ENCODE measurements around the gene PKD1L1. TPM values are rescaled to one million over a fixed set of nuclear protein-coding genes. Genes with fewer than 3 reads are reported as not detected.

PKD1L1 gene
- total RNA-seq, 4 donors from 2014 or later = 0.41 to 37.4 (median 17.5) TPM

- TF ChIP-seq EP300 (IDR thresholded peaks at IDR 0.05; ENCODE audit: low read depth) (no peak), POLR2A (IDR thresholded peaks at IDR 0.05) (no peak)
Measured at GRCh38 chr7:47914717-47915615, 33.3 kb downstream of the PKD1L1 start.

DNA sequence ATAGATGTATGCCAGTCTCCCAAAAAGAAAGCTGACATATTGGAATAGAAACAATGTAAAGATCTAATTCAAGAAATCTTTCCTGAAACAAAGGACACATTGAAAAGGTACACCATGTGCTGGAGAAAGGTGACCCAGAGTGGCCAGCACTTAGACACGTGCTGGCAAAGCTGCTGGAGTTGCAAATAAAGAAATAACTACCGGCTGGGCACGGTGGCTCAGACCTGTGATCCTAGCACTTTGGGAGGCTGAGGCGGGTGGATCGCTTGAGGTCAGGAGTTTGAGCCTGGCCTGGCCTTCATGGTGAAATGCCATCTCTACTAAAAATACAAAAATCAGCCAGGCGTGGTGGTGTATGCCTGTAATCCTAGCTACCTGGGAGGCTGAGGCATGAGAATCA, 35.9 kb downstream of the PKD1L1 start:
- H3K4me1 ChIP-seq = no peaks in the 10 kb centered on the region
- WGBS, 2 donors (ENCODE audit: low coverage in 1 of 2) = 94% methylated on average over 5 to 6 of the region's 6 CpGs
- no peaks in the 10 kb centered on the region for H3K9me3 ChIP-seq
- no peaks in the 10 kb centered on the region for H3K36me3 ChIP-seq
- no peak overlapping the region for H3K27ac ChIP-seq
- H3K4me3 ChIP-seq = no peak overlapping the region
- DNase-seq = no peak
- TF ChIP-seq CTCF (IDR thresholded peaks at IDR 0.05) (no peak), POLR2AphosphoS5 (IDR thresholded peaks at IDR 0.05) (no peak), EP300 (IDR thresholded peaks at IDR 0.05; ENCODE audit: low read depth) (no peak), POLR2A (IDR thresholded peaks at IDR 0.05) (no peak)
- in situ Hi-C loops (cut with MboI; ENCODE audit: low pct_ligation_motif_present in 1 of 4, low pct_unique_long_range_greater_than_20kb in 1 of 4, low sequenced_read_pairs in 3 of 4) (no loop called here), intact Hi-C loops (cut with DNase I; ENCODE audit: low total_unique reads) (no loop called here)
- H3K27me3 ChIP-seq = no peaks in the 10 kb centered on the region

More at GRCh38 chr7:47914717-47915615, 33.3 kb downstream of the PKD1L1 start:
- in situ Hi-C loops (cut with MboI; ENCODE audit: low pct_ligation_motif_present in 1 of 4, low pct_unique_long_range_greater_than_20kb in 1 of 4, low sequenced_read_pairs in 3 of 4) = no loop called here
- no peak for DNase-seq
- Histone ChIP-seq H3K9me3 (no peaks in the 10 kb centered on the region), H3K4me3 (no peak overlapping the region), H3K4me1 (no peaks in the 10 kb centered on the region), H3K27me3 (no peaks in the 10 kb centered on the region), H3K27ac (no peak overlapping the region), H3K36me3 (no peaks in the 10 kb centered on the region)
- 50 to 71% methylated on average over 3 to 5 of the region's 5 CpGs for WGBS, 2 donors (ENCODE audit: low coverage in 1 of 2)
- intact Hi-C loops (cut with DNase I; ENCODE audit: low total_unique reads) = no loop called here

GRCh38 chr7:47908720-47909119, 39.5 kb downstream of the PKD1L1 start:
- in situ Hi-C loops (cut with MboI; ENCODE audit: low pct_ligation_motif_present in 1 of 4, low pct_unique_long_range_greater_than_20kb in 1 of 4, low sequenced_read_pairs in 3 of 4) (no loop called here), intact Hi-C loops (cut with DNase I; ENCODE audit: low total_unique reads) (no loop called here)
- no peak for TF ChIP-seq CTCF (IDR thresholded peaks at IDR 0.05)
- TF ChIP-seq POLR2A (IDR thresholded peaks at IDR 0.05) = no peak
- TF ChIP-seq POLR2AphosphoS5 (IDR thresholded peaks at IDR 0.05) = no peak
- TF ChIP-seq EP300 (IDR thresholded peaks at IDR 0.05; ENCODE audit: low read depth) = no peak
- 80% methylated on average over 1 of the region's 1 CpG; no CpG with 5 or more reads in 1 of the 2 donors for WGBS, 2 donors (ENCODE audit: low coverage in 1 of 2)
- no peak for DNase-seq
- Histone ChIP-seq H3K27me3 (no peaks in the 10 kb centered on the region), H3K36me3 (no peaks in the 10 kb centered on the region), H3K27ac (no peak overlapping the region), H3K4me1 (no peaks in the 10 kb centered on the region), H3K9me3 (no peaks in the 10 kb centered on the region), H3K4me3 (no peak overlapping the region)

- WGBS, 2 donors (ENCODE audit: low coverage in 1 of 2) = 94% methylated on average over 5 to 9 of the region's 9 CpGs
- no peaks in the 10 kb centered on the region for H3K36me3 ChIP-seq
- no peak overlapping the region for H3K4me3 ChIP-seq
- TF ChIP-seq CTCF (IDR thresholded peaks at IDR 0.05) = no peak
- no peak for TF ChIP-seq POLR2A (IDR thresholded peaks at IDR 0.05)
- TF ChIP-seq EP300 (IDR thresholded peaks at IDR 0.05; ENCODE audit: low read depth) = no peak
- no peak for TF ChIP-seq POLR2AphosphoS5 (IDR thresholded peaks at IDR 0.05)
- no peak for DNase-seq
- H3K27me3 ChIP-seq = no peaks in the 10 kb centered on the region
- intact Hi-C loops (cut with DNase I; ENCODE audit: low total_unique reads) = no loop called here
- in situ Hi-C loops (cut with MboI; ENCODE audit: low pct_ligation_motif_present in 1 of 4, low pct_unique_long_range_greater_than_20kb in 1 of 4, low sequenced_read_pairs in 3 of 4) = no loop called here
- no peak overlapping the region for H3K27ac ChIP-seq
- H3K4me1 ChIP-seq = no peaks in the 10 kb centered on the region
- H3K9me3 ChIP-seq = no peaks in the 10 kb centered on the region
Measured at GRCh38 chr7:47907981-47908616, 40.2 kb downstream of the PKD1L1 start.

All from transverse colon (tissue), 4 donors.